ENCODE measurements around the gene PLCXD3. TPM values are rescaled to one million over a fixed set of nuclear protein-coding genes. Genes with fewer than 3 reads are reported as not detected.

PLCXD3 gene
- total and polyA plus RNA-seq, 2 of the 8 experiments (the other 6 are each of a cell fraction or from before 2014, with no cell fraction given): 0.03 to 0.07 TPM

- Histone ChIP-seq H3K9ac (replicated peaks in 1 of 4; ENCODE audit: extremely low read depth in 1 of 4, low read depth in 3 of 4, low read length in 3 of 4) (no peak overlapping the region), H3K23ac (ENCODE audit: insufficient read length) (no peak overlapping the region), H3K23me2 (ENCODE audit: low read depth, low read length) (no peaks in the 10 kb centered on the region; the same call in 1 of the 2 replicates), H3K56ac (replicated peaks; ENCODE audit: insufficient read length, low read depth, low read length) (no peak overlapping the region), H2BK5ac (ENCODE audit: low read depth, low read length) (no peak overlapping the region), H3K79me1 (ENCODE audit: low read depth, low read length) (no peaks in the 10 kb centered on the region), H4K20me1 (replicated peaks in 1 of 2; ENCODE audit: control insufficient read depth in 1 of 2, insufficient read depth in 2 of 2, low read length in 2 of 2) (no peaks in the 10 kb centered on the region), H3K18ac (ENCODE audit: extremely low read depth, low read length) (no peak overlapping the region), H4K8ac (ENCODE audit: extremely low read depth, insufficient read depth, low read length) (no peak overlapping the region), H2AFZ (ENCODE audit: low read length) (no peak overlapping the region), H3K4ac (replicated peaks; ENCODE audit: insufficient read length, low read depth, low read length) (no peak overlapping the region), H4K91ac (replicated peaks; ENCODE audit: insufficient read length, low read length) (no peak overlapping the region), H3K36me3 (ENCODE audit: control insufficient read depth in 2 of 4, insufficient read depth in 4 of 4, low read length in 3 of 4) (no peaks in the 10 kb centered on the region), H3K79me2 (ENCODE audit: control insufficient read depth in 1 of 2, insufficient read depth in 2 of 2, low read length in 2 of 2) (no peaks in the 10 kb centered on the region), H3K9me3 (ENCODE audit: insufficient read depth in 2 of 2, low read depth in 1 of 2, low read length in 1 of 2) (no peaks in the 10 kb centered on the region), H2BK12ac (ENCODE audit: low read depth, low read length) (no peak overlapping the region), H3K4me3 (ENCODE audit: extremely low read depth in 1 of 4, insufficient read depth in 2 of 4, low read depth in 3 of 4, low read length in 4 of 4) (no peak overlapping the region), H3K27me3 (replicated peaks in 1 of 4; ENCODE audit: control insufficient read depth in 3 of 4, extremely low read depth in 1 of 4, insufficient read depth in 3 of 4, low read length in 3 of 4) (no peaks in the 10 kb centered on the region), H2BK120ac (replicated peaks; ENCODE audit: low read depth, low read length) (no peak overlapping the region), H2BK20ac (ENCODE audit: low read length) (no peak overlapping the region), H2BK15ac (ENCODE audit: low read length) (no peak overlapping the region), H4K5ac (ENCODE audit: insufficient read length, low read depth, low read length) (no peak overlapping the region), H3K14ac (ENCODE audit: insufficient read length) (no peak overlapping the region), H3K27ac (ENCODE audit: low read depth, low read length) (no peak overlapping the region), H3K4me1 (replicated peaks in 1 of 4; ENCODE audit: control insufficient read depth in 3 of 4, insufficient read depth in 4 of 4, low read length in 3 of 4) (no peaks in the 10 kb centered on the region), H3K4me2 (ENCODE audit: insufficient read depth in 1 of 2, low read depth in 2 of 2, low read length in 2 of 2) (no peak overlapping the region), H2AK5ac (ENCODE audit: low read depth, low read length) (no peak overlapping the region)
- FAIRE-seq (no peak), DNase-seq (ENCODE audit: low read depth in 1 of 2, low spot score in 2 of 2) (no peak)
- CTCF ChIA-PET (ENCODE audit: partially characterized antibody): interaction anchor here (1.4 to 2.0 kb wide), 3 partner anchors 23 to 52 kb away, joined by 3 to 5 read pairs (median 5); no protein-coding TSS in a partner anchor
- 94% methylated on average over 3 of the region's 3 CpGs; no CpG with 5 or more reads in 1 of the 2 experiments for WGBS, 2 experiments (ENCODE audit: extremely low coverage in 1 of 2, insufficient coverage in 1 of 2, insufficient read length in 1 of 2, insufficient replicate concordance in 2 of 2, low coverage in 1 of 2, low lambda C conversion rate in 2 of 2, missing lambda C conversion rate in 1 of 2)
- POLR2A ChIA-PET (ENCODE audit: partially characterized antibody): no interaction called here
- TF ChIP-seq KDM1A (IDR thresholded peaks at IDR 0.05; ENCODE audit: borderline replicate concordance, low read length) (no peak), ATF3 (IDR thresholded peaks at IDR 0.05; ENCODE audit: insufficient read depth, low read depth, low read length) (no peak), PHF8 (conservative IDR thresholded peaks at IDR 0.05; ENCODE audit: low read depth, low read length) (no peak), RAD21 (IDR thresholded peaks at IDR 0.05 in 1 of 2, conservative IDR thresholded peaks at IDR 0.05 in 1 of 2; ENCODE audit: low read depth in 2 of 2, low read length in 2 of 2) (no peak), FOSL1 (IDR thresholded peaks at IDR 0.05; ENCODE audit: insufficient read depth, low read depth, low read length) (no peak), KDM4A (IDR thresholded peaks at IDR 0.05; ENCODE audit: low read depth, low read length, severe bottlenecking) (no peak), SP2 (IDR thresholded peaks at IDR 0.05; ENCODE audit: low read length) (no peak), GTF2F1 (IDR thresholded peaks at IDR 0.05; ENCODE audit: borderline replicate concordance, low read depth, low read length) (no peak), MAX (IDR thresholded peaks at IDR 0.05) (no peak), EGR1 (IDR thresholded peaks at IDR 0.05; ENCODE audit: borderline replicate concordance, low read depth, low read length) (no peak), POLR2AphosphoS5 (IDR thresholded peaks at IDR 0.05; ENCODE audit: low read depth, low read length) (no peak), TAF1 (IDR thresholded peaks at IDR 0.05; ENCODE audit: low read depth, low read length) (no peak), CHD2 (IDR thresholded peaks at IDR 0.05; ENCODE audit: low read length) (no peak), SIRT6 (IDR thresholded peaks at IDR 0.05; ENCODE audit: low read length) (no peak)
These were observed 24.9 kb downstream of the PLCXD3 start for GRCh38 chr5:41485533-41485932.
